ENCODE measurements around the gene CDH26.

CDH26 gene

GRCh38 chr20:60063739-60064380, 105.6 kb downstream of the CDH26 start:
- DNase-seq (ENCODE audit: low spot score) = no peak

Data from CD4-positive, alpha-beta T cell treated with Interleukin-15 for 4 hours (primary cell).